SK-N-SH treated with all-trans-retinoic acid at 6 μM for 48 hours (cell line): ENCODE results near the gene SSTR5.

ENCODE experiments used
- ESRRG ChIP-seq: fragments of 250-450 bp; sonication (Bioruptor Pico); IDR thresholded peaks from 2 replicates; pipeline ENCODE4 v1.6.1; 2021; ENCODE audit warnings: mild to moderate bottlenecking
- RARB ChIP-seq: fragments of 250-450 bp; sonication (Bioruptor Pico); IDR thresholded peaks from 2 replicates; pipeline ENCODE4 v1.8.0; 2021; ENCODE audit warnings: mild to moderate bottlenecking, moderate library complexity
- ZFP3 ChIP-seq: fragments of 250-450 bp; sonication (Bioruptor Pico); IDR thresholded peaks from 2 replicates; pipeline ENCODE4 v1.5.0; 2020; ENCODE audit warnings: mild to moderate bottlenecking, moderate library complexity

- TF ChIP-seq ESRRG (no peak), ZFP3 (no peak), RARB (no peak)
Measured at GRCh38 chr16:1101133-1101532, 28.6 kb downstream of the SSTR5 start.
